ENCODE results near the gene BRINP3. TPM values are rescaled to one million over a fixed set of nuclear protein-coding genes. Genes with fewer than 3 reads are reported as not detected.

BRINP3 gene
- total RNA-seq, 2 donors from 2014 or later, result not detected

GRCh38 chr1:190192627-190193026 lies 285.0 kb downstream of the BRINP3 start:
- peaks cover 3% of the 10 kb centered on the region for H3K9me3 Mint-ChIP-seq
- no peak for TF ChIP-seq CTCF (conservative IDR thresholded peaks at IDR 0.05)
- no peak overlapping the region for H3K27ac Mint-ChIP-seq
- peaks cover 8% of the 10 kb centered on the region for H3K4me1 Mint-ChIP-seq
- H3K36me3 Mint-ChIP-seq (ENCODE audit: low read depth), result no peaks in the 10 kb centered on the region
- peaks cover 6% of the 10 kb centered on the region for H3K4me1 ChIP-seq (ENCODE audit: control insufficient read depth, insufficient read depth, low read length)
- H3K9ac ChIP-seq (ENCODE audit: extremely low read depth, low read length, poor library complexity, severe bottlenecking), result no peak overlapping the region
- no peak overlapping the region for H3K4me3 ChIP-seq (ENCODE audit: low read length)
- no peaks in the 10 kb centered on the region for H3K27me3 Mint-ChIP-seq (ENCODE audit: insufficient read depth)
- no peak overlapping the region for H3K4me3 Mint-ChIP-seq
- H3K27ac ChIP-seq (ENCODE audit: low read depth, low read length), result no peak overlapping the region
- H3K36me3 ChIP-seq (ENCODE audit: control insufficient read depth, insufficient read depth, low read length), result no peaks in the 10 kb centered on the region
- no peaks in the 10 kb centered on the region for H3K9me3 ChIP-seq (ENCODE audit: control insufficient read depth, low read length)
- 96 to 100% methylated on average over 2 of the region's 2 CpGs for WGBS, 2 experiments (ENCODE audit: insufficient coverage in 1 of 2, insufficient read length in 1 of 2)
- no peak for DNase-seq
- no peaks in the 10 kb centered on the region for H3K27me3 ChIP-seq (ENCODE audit: control insufficient read depth, insufficient read depth, low read length, poor library complexity, severe bottlenecking)

GRCh38 chr1:190183588-190183987 lies 294.1 kb downstream of the BRINP3 start:
- no peak overlapping the region for H3K9ac ChIP-seq (ENCODE audit: extremely low read depth, low read length, poor library complexity, severe bottlenecking)
- 33% methylated on average over 1 of the region's 1 CpG; no CpG with 5 or more reads in 1 of the 2 experiments for WGBS, 2 experiments (ENCODE audit: insufficient coverage in 1 of 2, insufficient read length in 1 of 2)
- no peak overlapping the region for H3K4me3 Mint-ChIP-seq
- H3K4me1 ChIP-seq (ENCODE audit: control insufficient read depth, insufficient read depth, low read length), result peaks cover 5% of the 10 kb centered on the region
- no peak overlapping the region for H3K27ac Mint-ChIP-seq
- TF ChIP-seq CTCF (conservative IDR thresholded peaks at IDR 0.05), result no peak
- H3K36me3 ChIP-seq (ENCODE audit: control insufficient read depth, insufficient read depth, low read length), result no peaks in the 10 kb centered on the region
- no peaks in the 10 kb centered on the region for H3K9me3 Mint-ChIP-seq
- no peaks in the 10 kb centered on the region for H3K27me3 ChIP-seq (ENCODE audit: control insufficient read depth, insufficient read depth, low read length, poor library complexity, severe bottlenecking)
- peaks cover 14% of the 10 kb centered on the region for H3K4me1 Mint-ChIP-seq
- H3K9me3 ChIP-seq (ENCODE audit: control insufficient read depth, low read length), result no peaks in the 10 kb centered on the region
- no peak overlapping the region for H3K27ac ChIP-seq (ENCODE audit: low read depth, low read length)
- DNase-seq, result peak; percentile 64
- no peaks in the 10 kb centered on the region for H3K27me3 Mint-ChIP-seq (ENCODE audit: insufficient read depth)
- no peak overlapping the region for H3K4me3 ChIP-seq (ENCODE audit: low read length)
- H3K36me3 Mint-ChIP-seq (ENCODE audit: low read depth), result no peaks in the 10 kb centered on the region

- Mint-ChIP-seq H3K4me1 (peaks cover 14% of the 10 kb centered on the region), H3K27ac (no peak overlapping the region), H3K27me3 (ENCODE audit: insufficient read depth) (no peaks in the 10 kb centered on the region), H3K9me3 (no peaks in the 10 kb centered on the region), H3K36me3 (ENCODE audit: low read depth) (no peaks in the 10 kb centered on the region), H3K4me3 (no peak overlapping the region)
- no peak for DNase-seq
- no peaks in the 10 kb centered on the region for H3K9me3 ChIP-seq (ENCODE audit: control insufficient read depth, low read length)
- H3K27ac ChIP-seq (ENCODE audit: low read depth, low read length), result no peak overlapping the region
- no peak overlapping the region for H3K9ac ChIP-seq (ENCODE audit: extremely low read depth, low read length, poor library complexity, severe bottlenecking)
- peaks cover 5% of the 10 kb centered on the region for H3K4me1 ChIP-seq (ENCODE audit: control insufficient read depth, insufficient read depth, low read length)
- no peak overlapping the region for H3K4me3 ChIP-seq (ENCODE audit: low read length)
- no peaks in the 10 kb centered on the region for H3K27me3 ChIP-seq (ENCODE audit: control insufficient read depth, insufficient read depth, low read length, poor library complexity, severe bottlenecking)
- H3K36me3 ChIP-seq (ENCODE audit: control insufficient read depth, insufficient read depth, low read length), result no peaks in the 10 kb centered on the region
- WGBS, 2 experiments (ENCODE audit: insufficient coverage in 1 of 2, insufficient read length in 1 of 2), result 81% methylated on average over 3 of the region's 3 CpGs; no CpG with 5 or more reads in 1 of the 2 experiments
- no peak for TF ChIP-seq CTCF (conservative IDR thresholded peaks at IDR 0.05)
Observed at GRCh38 chr1:190179817-190180216, 297.8 kb downstream of the BRINP3 start.
